OCI-LY7 (cell line): Measurements from ENCODE around the gene SRSF9. TPM values are rescaled to one million over a fixed set of nuclear protein-coding genes. Genes with fewer than 3 reads are reported as not detected.

Experiments used
- BruUV-seq: library from RNA; stranded (reverse); fragments of 400-500 nt; replicated peaks from 2 replicates; lab custom pipeline; 2021; lab: Mats Ljungman, UMichigan
- CTCF ChIA-PET: fragments of 300-600 bp; sonication (Branson Sonifier 250); formaldehyde crosslinking; loops from one replicate; lab custom pipeline; 2022; ENCODE audit warnings: antibody characterized with exemption; ENCODE audit not compliant: unreplicated experiment; lab: Charles Lee
- POLR2A ChIA-PET: fragments of 300-600 bp; sonication (Branson Sonifier 250); formaldehyde crosslinking; loops from one replicate; lab custom pipeline; 2022; ENCODE audit warnings: antibody characterized with exemption; lab: Charles Lee
- DNase-seq: peaks from one replicate; pipeline ENCODE4 v3.0.0-alpha.2; 2015; ENCODE audit warnings: low spot score
- H2AFZ ChIP-seq: fragments of 200-600 bp; sonication (generic), shearing (Covaris generic); 2 replicates; pipeline ENCODE4 v1.6.1; 2014; ENCODE audit warnings: mild to moderate bottlenecking, antibody characterized with exemption, low read length, moderate library complexity
- H3K27ac ChIP-seq: fragments of 200-600 bp; sonication (generic); 2 replicates; pipeline ENCODE4 v1.5.1; 2014; ENCODE audit warnings: mixed run types, low read depth, mild to moderate bottlenecking, moderate library complexity, low read length, inconsistent platforms; ENCODE audit not compliant: poor library complexity, severe bottlenecking
- H3K36me3 ChIP-seq: fragments of 200-600 bp; sonication (generic); 2 replicates; pipeline ENCODE4 v1.6.1; 2014; ENCODE audit warnings: mild to moderate bottlenecking, antibody characterized with exemption, low read length, moderate library complexity, mixed read lengths; ENCODE audit not compliant: insufficient read depth
- H3K4me1 ChIP-seq: fragments of 200-600 bp; sonication (generic); 2 replicates; pipeline ENCODE4 v1.5.1; 2014; ENCODE audit warnings: mild to moderate bottlenecking, low read length; ENCODE audit not compliant: insufficient read depth, poor library complexity, severe bottlenecking
- H3K4me2 ChIP-seq: fragments of 200-600 bp; sonication (generic); 2 replicates; pipeline ENCODE4 v1.6.1; 2014; ENCODE audit warnings: mild to moderate bottlenecking, low read length
- H3K4me3 ChIP-seq: fragments of 200-600 bp; sonication (generic); 2 replicates; pipeline ENCODE4 v1.5.1; 2014; ENCODE audit warnings: mild to moderate bottlenecking, low read depth, low read length; ENCODE audit not compliant: poor library complexity, severe bottlenecking
- H3K79me2 ChIP-seq: fragments of 200-600 bp; sonication (generic); 2 replicates; pipeline ENCODE4 v1.6.1; 2016; ENCODE audit warnings: low read depth, mild to moderate bottlenecking, low read length, moderate library complexity, mixed read lengths; ENCODE audit not compliant: insufficient read depth
- H3K9me2 ChIP-seq: fragments of 200-600 bp; sonication (generic); 2 replicates; pipeline ENCODE4 v1.6.1; 2016; ENCODE audit warnings: mild to moderate bottlenecking, low read length, mixed read lengths; ENCODE audit not compliant: insufficient read depth
- H3K9me3 ChIP-seq: fragments of 200-600 bp; sonication (generic); 2 replicates; pipeline ENCODE4 v1.6.1; 2014; ENCODE audit warnings: mild to moderate bottlenecking, mixed run types, low read length, mixed read lengths
- H4K20me1 ChIP-seq: fragments of 200-600 bp; sonication (generic); 2 replicates; pipeline ENCODE4 v1.6.1; 2014; ENCODE audit warnings: mild to moderate bottlenecking, antibody characterized with exemption, low read length, moderate library complexity, mixed read lengths; ENCODE audit not compliant: insufficient read depth
- CTCF ChIP-seq: fragments of 200-600 bp; sonication (generic); conservative IDR thresholded peaks from 2 replicates; pipeline ENCODE4 v1.5.1; 2014; ENCODE audit warnings: mild to moderate bottlenecking, antibody characterized with exemption, low read length, moderate library complexity, mixed read lengths
- EZH2phosphoT487 ChIP-seq: fragments of 200-600 bp; sonication (generic); IDR thresholded peaks from 2 replicates; pipeline ENCODE4 v1.6.1; 2018; ENCODE audit warnings: low read depth, borderline replicate concordance, mild to moderate bottlenecking, mixed run types, antibody characterized with exemption, low read length, moderate library complexity, mixed read lengths
- intact Hi-C: fragments of 100-400 bp; cut with micrococcal nuclease; formaldehyde crosslinking; loops from one replicate; pipeline ENCODE4 v1.10.0; 2022; ENCODE audit not compliant: unreplicated experiment
- total RNA-seq, 2 experiments: library from RNA; depleted of rRNA in 1 of 2; stranded (reverse); fragments of >200 nt in 1 of 2; shearing (Covaris generic) in 1 of 2; gene quantifications; 2 replicates each; pipeline ENCODE4 v1.2.3, GENCODE V29; 2014 to 2022

The SRSF9 gene
- total RNA-seq, 2 experiments from 2014 or later: 203 to 295 TPM

DNA sequence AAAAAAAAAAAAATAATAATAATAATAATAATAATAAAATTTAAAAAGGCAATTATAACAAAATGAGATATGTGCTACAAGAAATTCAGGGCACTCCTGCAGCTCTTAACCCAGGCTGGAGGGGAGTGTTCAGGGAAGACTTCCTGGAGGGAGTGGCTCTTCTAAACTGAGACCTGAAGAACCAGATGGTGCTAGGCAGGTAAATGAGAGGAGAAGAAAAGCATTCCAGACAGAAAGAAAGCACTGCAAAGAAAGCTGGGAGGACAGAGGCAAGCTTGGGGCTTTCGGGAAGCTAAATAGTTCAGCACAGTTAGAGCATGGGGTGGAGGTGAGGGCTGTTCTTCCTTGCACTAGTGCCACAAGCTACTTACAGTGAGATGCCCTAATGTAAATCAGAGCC is 9.9 kb upstream of the SRSF9 start:
- no peaks in the 10 kb centered on the region for H4K20me1 ChIP-seq
- no peaks in the 10 kb centered on the region for H3K9me3 ChIP-seq
- no peak for DNase-seq
- no peak overlapping the region for H3K4me3 ChIP-seq
- intact Hi-C loops: no loop called here
- BruUV-seq: no TSS peak
- H3K79me2 ChIP-seq: no peaks in the 10 kb centered on the region
- ChIA-PET POLR2A (no interaction called here), CTCF (interaction anchor here (0.7 kb wide), 1 partner anchor 9 kb away, joined by 3 read pairs; no protein-coding TSS in a partner anchor)
- no peak overlapping the region for H3K4me2 ChIP-seq
- H3K9me2 ChIP-seq: no peaks in the 10 kb centered on the region
- H3K4me1 ChIP-seq: peaks cover 4% of the 10 kb centered on the region
- H2AFZ ChIP-seq: no peak overlapping the region
- no peaks in the 10 kb centered on the region for H3K36me3 ChIP-seq
- no peak for TF ChIP-seq CTCF
- TF ChIP-seq EZH2phosphoT487: no peak
- no peak overlapping the region for H3K27ac ChIP-seq

DNA sequence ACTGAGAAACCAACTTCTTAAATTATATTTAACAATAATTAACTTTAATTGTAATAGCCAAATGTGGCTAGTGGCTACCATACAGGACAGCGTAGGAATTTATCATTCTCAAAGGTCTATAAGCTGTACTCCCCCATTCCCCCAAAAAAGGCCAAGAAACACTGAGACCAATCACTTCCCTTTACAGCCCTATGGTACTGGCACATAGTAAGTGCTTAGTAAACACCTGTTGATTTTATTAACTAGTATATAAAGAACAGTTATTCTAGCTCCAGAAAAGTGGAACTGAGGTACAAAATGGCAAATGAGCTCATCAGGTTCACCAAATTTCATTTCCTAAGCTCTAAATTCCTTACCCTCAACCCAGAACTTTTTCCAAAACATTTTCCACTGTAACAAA is 6.1 kb upstream of the SRSF9 start:
- H3K4me1 ChIP-seq: peaks cover 18% of the 10 kb centered on the region
- intact Hi-C loops: no loop called here
- no peaks in the 10 kb centered on the region for H3K36me3 ChIP-seq
- H3K9me3 ChIP-seq: no peaks in the 10 kb centered on the region
- H3K27ac ChIP-seq: no peak overlapping the region
- no peaks in the 10 kb centered on the region for H3K9me2 ChIP-seq
- H3K79me2 ChIP-seq: no peaks in the 10 kb centered on the region
- no TSS peak for BruUV-seq
- CTCF ChIA-PET: interaction anchor here (0.6 kb wide), 2 partner anchors 17 to 174 kb away, joined by 3 read pairs; partner anchors contain the start of gene SIRT4
- H4K20me1 ChIP-seq: no peaks in the 10 kb centered on the region
- H3K4me2 ChIP-seq: no peak overlapping the region
- TF ChIP-seq EZH2phosphoT487: no peak
- TF ChIP-seq CTCF: no peak
- no peak overlapping the region for H2AFZ ChIP-seq
- no peak overlapping the region for H3K4me3 ChIP-seq
- DNase-seq: no peak
- POLR2A ChIA-PET: interaction anchor here (0.7 to 0.9 kb wide), 2 partner anchors 39 to 58 kb away, joined by 3 to 4 read pairs; no protein-coding TSS in a partner anchor

DNA sequence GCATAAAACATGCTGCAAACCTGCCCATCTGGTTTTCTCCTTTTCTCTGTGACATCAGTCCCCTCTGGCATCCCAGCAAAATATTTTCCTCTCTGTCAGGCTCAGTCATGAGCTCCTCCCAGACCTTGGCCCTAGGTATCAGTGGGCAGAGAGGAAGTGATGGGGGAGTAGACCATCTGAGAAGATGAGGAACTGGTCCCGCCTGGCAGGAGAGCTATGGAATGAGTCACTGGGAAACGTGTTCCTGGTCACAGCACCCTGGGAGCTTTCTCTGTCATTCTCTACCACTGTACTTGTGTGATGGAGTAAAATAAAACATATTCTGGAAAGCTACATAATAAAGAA is 5.0 kb upstream of the SRSF9 start:
- BruUV-seq: no TSS peak
- H3K27ac ChIP-seq: no peak overlapping the region
- H3K36me3 ChIP-seq: no peaks in the 10 kb centered on the region
- no peak overlapping the region for H3K4me3 ChIP-seq
- CTCF ChIA-PET: no interaction called here
- DNase-seq: no peak
- no peaks in the 10 kb centered on the region for H4K20me1 ChIP-seq
- POLR2A ChIA-PET: no interaction called here
- peaks cover 28% of the 10 kb centered on the region for H3K4me1 ChIP-seq
- intact Hi-C loops: no loop called here
- peaks cover 4% of the 10 kb centered on the region; the same call in 1 of the 2 replicates for H3K79me2 ChIP-seq
- H2AFZ ChIP-seq: no peak overlapping the region
- no peaks in the 10 kb centered on the region for H3K9me2 ChIP-seq
- no peaks in the 10 kb centered on the region for H3K9me3 ChIP-seq
- no peak overlapping the region for H3K4me2 ChIP-seq
- TF ChIP-seq EZH2phosphoT487 (no peak), CTCF (no peak)
